Astrocyte of the cerebellum (primary cell): ENCODE measurements around the gene PCF11.
"Not testable (repeated sequence)": the region's sequence is repeated elsewhere in the genome, so short reads cannot be mapped to it uniquely, and the experiment has no call there.

Source experiments
- DNase-seq: peaks from one replicate; pipeline ENCODE4 v3.0.0-alpha.2; 2011; ENCODE audit warnings: low read depth
- H3K4me3 ChIP-seq: 2 replicates; pipeline ENCODE4 v1.5.1; 2011; ENCODE audit warnings: mild to moderate bottlenecking, low read depth, low read length, moderate library complexity
- in situ Hi-C: cut with HindIII; loops from 2 replicates; pipeline ENCODE4 v1.10.0; 2017; ENCODE audit warnings: low sequenced_read_pairs
- TF ChIP-seq, protein P1 (sequence below): IDR thresholded peaks from 2 replicates; pipeline ENCODE4 v1.5.1; 2012; ENCODE audit warnings: low read length, low read depth, moderate library complexity, mild to moderate bottlenecking; ENCODE audit errors: missing control alignments

PCF11 gene

DNA sequence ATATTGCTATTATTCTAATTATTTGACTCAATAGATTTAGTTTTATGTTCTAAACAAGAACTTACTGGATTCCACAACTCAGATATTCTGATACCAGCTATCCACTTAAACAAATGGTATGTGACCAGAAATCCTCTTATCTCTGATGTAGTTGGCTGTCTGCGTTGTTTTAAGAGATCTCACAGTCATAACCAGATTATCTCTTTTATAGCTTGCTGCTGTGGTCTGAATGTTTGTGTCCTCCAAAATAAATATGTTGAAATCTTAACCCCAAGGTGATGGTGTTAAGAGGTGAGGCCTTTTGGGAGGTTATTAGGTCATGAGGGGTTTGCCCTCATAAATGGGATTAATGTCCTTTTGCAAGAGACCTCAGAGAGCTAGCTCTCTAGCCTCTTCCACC, 49.3 kb downstream of the PCF11 start:
- in situ Hi-C loops, result no loop called here
- H3K4me3 ChIP-seq, result no peak overlapping the region
- TF ChIP-seq, protein P1, sequence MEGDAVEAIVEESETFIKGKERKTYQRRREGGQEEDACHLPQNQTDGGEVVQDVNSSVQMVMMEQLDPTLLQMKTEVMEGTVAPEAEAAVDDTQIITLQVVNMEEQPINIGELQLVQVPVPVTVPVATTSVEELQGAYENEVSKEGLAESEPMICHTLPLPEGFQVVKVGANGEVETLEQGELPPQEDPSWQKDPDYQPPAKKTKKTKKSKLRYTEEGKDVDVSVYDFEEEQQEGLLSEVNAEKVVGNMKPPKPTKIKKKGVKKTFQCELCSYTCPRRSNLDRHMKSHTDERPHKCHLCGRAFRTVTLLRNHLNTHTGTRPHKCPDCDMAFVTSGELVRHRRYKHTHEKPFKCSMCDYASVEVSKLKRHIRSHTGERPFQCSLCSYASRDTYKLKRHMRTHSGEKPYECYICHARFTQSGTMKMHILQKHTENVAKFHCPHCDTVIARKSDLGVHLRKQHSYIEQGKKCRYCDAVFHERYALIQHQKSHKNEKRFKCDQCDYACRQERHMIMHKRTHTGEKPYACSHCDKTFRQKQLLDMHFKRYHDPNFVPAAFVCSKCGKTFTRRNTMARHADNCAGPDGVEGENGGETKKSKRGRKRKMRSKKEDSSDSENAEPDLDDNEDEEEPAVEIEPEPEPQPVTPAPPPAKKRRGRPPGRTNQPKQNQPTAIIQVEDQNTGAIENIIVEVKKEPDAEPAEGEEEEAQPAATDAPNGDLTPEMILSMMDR, result no peak
- no peak for DNase-seq

DNA sequence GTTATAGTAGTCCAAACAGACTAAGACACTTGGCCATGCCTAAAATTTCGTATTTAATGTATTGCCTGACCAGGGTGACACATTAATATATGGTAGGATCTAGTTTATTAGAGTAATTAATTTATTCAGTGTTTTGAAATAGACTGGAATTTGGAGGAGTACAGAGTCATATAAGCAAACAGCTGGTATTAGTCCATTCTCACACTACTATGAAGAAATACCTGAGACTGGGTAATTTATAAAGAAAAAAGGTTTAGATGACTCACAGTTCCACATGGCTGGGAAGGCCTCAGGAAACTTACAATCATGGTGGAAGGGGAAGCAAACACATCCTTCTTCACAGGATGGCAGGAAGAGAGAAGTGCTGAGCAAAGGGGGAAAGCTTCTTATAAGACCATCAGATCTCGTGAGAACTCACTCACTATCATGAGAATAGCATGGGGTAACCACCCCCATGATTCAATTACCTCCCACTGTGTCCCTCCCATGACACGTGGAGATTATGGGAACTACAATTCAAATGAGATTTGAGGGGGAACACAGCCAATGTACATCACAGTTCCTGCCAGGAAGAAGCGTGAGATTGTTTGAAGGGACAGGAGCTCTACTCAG, 49.9 kb downstream of the PCF11 start:
- DNase-seq, in situ Hi-C loops, H3K4me3 ChIP-seq: not testable (repeated sequence)

DNA sequence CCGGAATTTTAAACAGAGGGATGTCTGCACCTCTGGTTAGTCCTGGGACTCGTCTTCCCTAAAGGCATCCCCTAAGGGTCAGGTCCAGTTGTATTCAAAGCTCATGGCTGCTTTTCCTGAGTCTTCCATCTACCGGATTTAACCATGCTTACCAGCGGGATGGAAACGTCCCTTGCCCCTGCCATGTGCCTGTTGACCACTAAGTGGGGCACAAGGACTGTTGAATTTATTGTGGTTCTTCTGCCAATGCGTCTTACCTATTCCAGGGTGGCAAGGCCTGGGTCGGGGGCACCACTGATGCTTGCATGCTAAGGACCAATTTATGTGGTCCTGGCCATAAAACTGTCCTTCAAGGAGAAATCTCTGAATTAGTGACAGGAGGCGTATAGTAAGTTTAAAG, 62.2 kb downstream of the PCF11 start:
- no peak overlapping the region for H3K4me3 ChIP-seq
- TF ChIP-seq, protein P1, result no peak
- in situ Hi-C loops, result no loop called here
- no peak for DNase-seq

DNA sequence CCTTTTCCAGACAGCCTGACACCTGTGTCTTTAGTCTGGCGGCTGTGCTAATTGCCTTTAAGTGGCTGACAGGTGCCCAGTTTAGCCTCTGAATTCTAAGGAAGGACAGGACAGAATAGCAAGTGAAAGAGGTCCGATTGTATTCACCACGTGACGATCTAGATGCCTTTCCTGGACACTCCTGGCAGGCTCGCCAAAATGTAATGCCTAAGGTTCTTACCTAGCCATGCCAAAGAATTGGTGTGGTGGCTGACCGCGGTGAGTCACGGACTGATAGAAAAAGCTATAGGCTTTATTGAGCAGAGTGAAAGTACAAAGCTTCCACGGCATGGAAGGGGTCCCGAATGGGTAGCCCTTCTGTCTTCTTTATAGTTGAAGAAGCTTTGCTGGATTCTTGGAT, 63.3 kb downstream of the PCF11 start:
- TF ChIP-seq, protein P1, result no peak
- no peak overlapping the region for H3K4me3 ChIP-seq
- in situ Hi-C loops, result no loop called here
- no peak for DNase-seq

DNA sequence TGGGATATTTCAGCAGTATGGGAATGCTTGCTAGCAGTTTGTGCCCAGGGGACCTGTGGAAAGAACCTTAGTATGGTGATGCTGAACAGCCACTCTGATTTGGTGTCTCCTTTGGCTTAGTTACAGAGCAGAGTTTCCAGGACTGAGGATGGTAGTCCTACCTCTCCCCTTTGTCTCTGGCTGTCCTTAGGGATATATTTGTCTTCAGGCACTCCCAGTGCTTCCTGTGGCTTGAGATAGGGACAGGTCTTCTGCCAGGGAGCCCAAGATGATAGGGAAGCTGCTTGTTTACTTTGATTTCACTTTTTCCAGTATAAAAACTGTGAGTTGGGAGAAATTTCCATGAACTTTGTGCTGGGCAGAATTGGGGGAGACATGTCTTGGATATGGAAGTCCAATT, 64.8 kb downstream of the PCF11 start:
- in situ Hi-C loops, result no loop called here
- no peak overlapping the region for H3K4me3 ChIP-seq
- no peak for DNase-seq
- TF ChIP-seq, protein P1, result no peak

DNA sequence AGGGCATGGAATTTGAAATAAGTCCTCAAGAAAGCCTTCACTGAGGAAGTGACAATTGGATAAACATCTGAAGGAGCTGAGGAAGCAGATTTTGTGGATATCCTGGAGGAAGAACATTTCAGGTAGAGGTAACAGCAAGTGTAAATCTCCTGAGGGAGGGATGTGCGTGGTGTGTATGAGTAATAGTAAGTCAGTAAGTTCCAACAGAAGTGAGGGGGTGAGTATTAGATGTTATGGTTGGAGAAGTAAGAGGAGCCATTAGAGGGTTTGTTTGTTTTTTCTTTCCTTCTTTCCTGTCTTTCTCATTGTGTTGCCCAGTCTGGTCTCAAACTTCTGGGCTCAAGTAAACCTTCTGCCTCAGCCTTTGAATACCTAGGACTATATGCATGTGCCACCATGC, 65.6 kb downstream of the PCF11 start:
- in situ Hi-C loops, result no loop called here
- TF ChIP-seq, protein P1, result no peak
- no peak for DNase-seq
- no peak overlapping the region for H3K4me3 ChIP-seq

DNA sequence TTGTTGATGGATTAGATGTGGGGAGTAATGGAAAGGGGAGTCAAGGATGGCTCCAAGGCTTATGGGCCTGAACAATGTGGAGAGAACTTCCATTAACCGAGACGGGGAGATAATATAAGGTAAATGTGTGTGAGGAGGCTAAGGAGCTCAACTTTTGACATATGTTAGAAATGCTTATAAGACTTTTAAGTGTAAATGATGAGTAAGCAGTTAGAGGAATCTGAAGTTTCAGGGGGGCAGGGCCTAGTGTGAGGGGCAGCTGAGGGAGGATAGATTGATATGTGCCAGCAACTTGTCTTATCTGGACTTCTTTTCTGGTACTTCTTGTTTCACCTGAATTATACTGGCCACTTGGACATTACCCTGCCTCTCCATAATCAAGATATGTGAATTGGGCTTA, 66.5 kb downstream of the PCF11 start:
- H3K4me3 ChIP-seq, result no peak overlapping the region
- in situ Hi-C loops, result no loop called here
- DNase-seq, result no peak
- TF ChIP-seq, protein P1, result no peak
